Cortex of kidney (tissue), 1 donor: ENCODE data around the gene NUP210L.

ENCODE experiments used
- DNase-seq: peaks from one replicate; lab custom pipeline; 2025; lab: John Stamatoyannopoulos, UW

NUP210L gene

GRCh38 chr1:153963850-153964331 lies 191.0 kb downstream of the NUP210L start:
- DNase-seq = no peak

GRCh38 chr1:153963030-153963849 lies 191.6 kb downstream of the NUP210L start, which contains the start of gene SLC39A1:
SLC39A1 (minus strand) TSS chr1:153963537; CDS start chr1:153962715, 822 bp downstream.
- no peak for DNase-seq

GRCh38 chr1:153962088-153963029 lies 192.5 kb downstream of the NUP210L start:
- DNase-seq = no peak

- DNase-seq = no peak
Measured at GRCh38 chr1:153961421-153961820, 193.5 kb downstream of the NUP210L start.

- DNase-seq = no peak
Measured at GRCh38 chr1:153960206-153960605, 194.7 kb downstream of the NUP210L start.

GRCh38 chr1:153959454-153959853 lies 195.4 kb downstream of the NUP210L start:
- no peak for DNase-seq

- no peak for DNase-seq
Measured at GRCh38 chr1:153958961-153959260, 196.0 kb downstream of the NUP210L start.

GRCh38 chr1:153958111-153958960 lies 196.5 kb downstream of the NUP210L start, which contains the start of gene CRTC2:
CRTC2 (minus strand) TSS chr1:153958612; CDS start chr1:153958497, 115 bp downstream.
- DNase-seq = peak; percentile 35

GRCh38 chr1:153957744-153958110 lies 197.1 kb downstream of the NUP210L start:
- no peak for DNase-seq

- DNase-seq = no peak
Measured at GRCh38 chr1:153956997-153957715, 197.7 kb downstream of the NUP210L start.

GRCh38 chr1:153954826-153955225 lies 200.0 kb downstream of the NUP210L start:
- DNase-seq = no peak

GRCh38 chr1:153953859-153954365 lies 201.0 kb downstream of the NUP210L start:
- DNase-seq = no peak

GRCh38 chr1:153951801-153952200 lies 203.1 kb downstream of the NUP210L start:
- no peak for DNase-seq

GRCh38 chr1:153951183-153951582 lies 203.7 kb downstream of the NUP210L start:
- DNase-seq = no peak

GRCh38 chr1:153946622-153947241 lies 208.1 kb downstream of the NUP210L start, which contains the start of gene DENND4B:
DENND4B (minus strand) TSS chr1:153946718; CDS start chr1:153944374, 2,344 bp downstream.
- DNase-seq = no peak

GRCh38 chr1:153945795-153946621 lies 208.9 kb downstream of the NUP210L start:
- no peak for DNase-seq

GRCh38 chr1:153945131-153945794 lies 209.6 kb downstream of the NUP210L start:
- DNase-seq = no peak

- DNase-seq = no peak
Measured at GRCh38 chr1:153944827-153945117, 210.1 kb downstream of the NUP210L start.
